SK-N-MC (cell line): ENCODE data around the gene KAT8.

Experiments
- DNase-seq: peaks from one replicate; pipeline ENCODE4 v3.0.0-alpha.2; 2011; ENCODE audit warnings: low read depth, low spot score
- H3K27ac ChIP-seq: fragments of 200-600 bp; sonication (generic); 2 replicates; pipeline ENCODE4 v1.5.1; 2016; ENCODE audit warnings: mixed run types
- H3K36me3 ChIP-seq: fragments of 200-600 bp; sonication (generic); 2 replicates; pipeline ENCODE4 v1.6.1; 2017; ENCODE audit warnings: antibody characterized with exemption, low read length, mixed read lengths; ENCODE audit not compliant: insufficient read depth
- H3K4me3 ChIP-seq: fragments of 200-600 bp; sonication (generic); 2 replicates; pipeline ENCODE4 v1.5.1; 2016
- H3K9ac ChIP-seq: fragments of 200-600 bp; sonication (generic); 2 replicates; pipeline ENCODE4 v1.8.0; 2017; ENCODE audit warnings: mixed run types, mixed read lengths; ENCODE audit not compliant: insufficient read length
- H3K9me3 ChIP-seq: fragments of 200-600 bp; sonication (generic); 2 replicates; pipeline ENCODE4 v1.6.1; 2017; ENCODE audit warnings: low read depth, mild to moderate bottlenecking, antibody characterized with exemption, low read length, moderate library complexity, mixed read lengths
- EZH2 ChIP-seq: fragments of 200-600 bp; sonication (generic); IDR thresholded peaks from one replicate; pipeline ENCODE4 v1.6.1; 2017; ENCODE audit warnings: antibody characterized with exemption
- FOXP2 ChIP-seq: optimal IDR thresholded peaks from 2 replicates; pipeline ENCODE3; 2011; ENCODE audit warnings: mild to moderate bottlenecking, moderate library complexity; ENCODE audit not compliant: insufficient read depth; ENCODE audit errors: extremely low read length, control extremely low read depth
- POLR2AphosphoS5 ChIP-seq: IDR thresholded peaks from 2 replicates; pipeline ENCODE4 v1.6.1; 2012; ENCODE audit warnings: mild to moderate bottlenecking, low read depth, low read length, borderline replicate concordance

The KAT8 gene

DNA sequence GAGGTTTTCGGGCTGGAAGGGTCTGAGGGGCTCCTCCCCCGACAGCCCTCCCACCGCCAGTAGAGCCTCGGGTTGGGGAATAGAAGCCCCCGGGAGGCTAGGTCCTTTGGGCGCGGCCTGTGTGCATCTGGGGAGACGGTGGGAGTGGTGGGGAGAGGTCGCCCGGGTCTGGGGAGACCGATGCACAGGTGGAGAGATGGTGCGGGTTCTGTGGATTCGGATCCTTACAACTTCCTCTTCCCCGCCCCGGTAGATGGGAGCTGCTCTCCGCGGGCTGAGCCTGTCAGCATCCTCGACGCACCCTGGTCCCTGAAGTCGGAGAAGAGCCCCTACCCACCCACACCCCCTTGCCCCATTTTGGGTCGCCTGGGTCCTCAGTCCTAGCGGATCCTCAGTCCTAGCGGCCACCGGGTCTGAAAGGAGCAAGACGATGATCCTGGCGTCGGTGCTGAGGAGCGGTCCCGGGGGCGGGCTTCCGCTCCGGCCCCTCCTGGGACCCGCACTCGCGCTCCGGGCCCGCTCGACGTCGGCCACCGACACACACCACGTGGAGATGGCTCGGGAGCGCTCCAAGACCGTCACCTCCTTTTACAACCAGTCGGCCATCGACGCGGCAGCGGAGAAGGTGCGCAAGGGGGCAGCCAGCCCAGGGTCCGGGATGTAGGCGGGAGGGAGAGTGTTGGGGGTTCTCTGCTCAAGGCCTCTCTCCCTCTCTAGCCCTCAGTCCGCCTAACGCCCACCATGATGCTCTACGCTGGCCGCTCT is 8.5 kb upstream of the KAT8 start:
- no peak overlapping the region for H3K27ac ChIP-seq
- DNase-seq, result no peak

DNA sequence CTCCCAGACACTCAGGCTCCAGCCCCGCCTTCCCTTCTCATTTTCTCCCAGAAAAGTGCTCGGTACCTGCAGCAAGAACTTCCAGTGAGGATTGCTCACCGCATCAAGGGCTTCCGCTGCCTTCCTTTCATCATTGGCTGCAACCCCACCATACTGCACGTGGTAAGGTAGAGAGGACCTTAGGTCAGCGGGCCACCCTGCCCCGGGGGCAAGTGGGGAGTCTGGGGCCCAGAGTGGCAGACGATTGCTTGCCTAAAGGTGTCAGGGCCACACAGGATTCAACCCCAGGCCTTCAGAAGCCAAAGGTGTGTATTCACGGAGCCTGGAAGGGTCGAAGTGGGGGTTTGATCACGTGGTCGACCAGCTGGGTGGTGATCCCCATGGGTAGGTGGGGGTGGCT is 7.8 kb upstream of the KAT8 start:
- Histone ChIP-seq H3K36me3 (peaks cover 27% of the 10 kb centered on the region; the same call in 1 of the 2 replicates), H3K9ac (no peak overlapping the region), H3K9me3 (no peaks in the 10 kb centered on the region), H3K4me3 (no peak overlapping the region), H3K27ac (no peak overlapping the region)
- DNase-seq, result no peak
- TF ChIP-seq EZH2 (no peak), POLR2AphosphoS5 (no peak), FOXP2 (no peak)

More for the DNA sequence above, 8.5 kb upstream of the KAT8 start:
- H3K36me3 ChIP-seq, result peaks cover 27% of the 10 kb centered on the region; the same call in 1 of the 2 replicates
- peak overlapping the region; percentile 81 for H3K9ac ChIP-seq
- peak overlapping the region; percentile 95 for H3K4me3 ChIP-seq
- TF ChIP-seq FOXP2, result no peak
- TF ChIP-seq EZH2, result no peak
- no peak for TF ChIP-seq POLR2AphosphoS5
- no peaks in the 10 kb centered on the region for H3K9me3 ChIP-seq

DNA sequence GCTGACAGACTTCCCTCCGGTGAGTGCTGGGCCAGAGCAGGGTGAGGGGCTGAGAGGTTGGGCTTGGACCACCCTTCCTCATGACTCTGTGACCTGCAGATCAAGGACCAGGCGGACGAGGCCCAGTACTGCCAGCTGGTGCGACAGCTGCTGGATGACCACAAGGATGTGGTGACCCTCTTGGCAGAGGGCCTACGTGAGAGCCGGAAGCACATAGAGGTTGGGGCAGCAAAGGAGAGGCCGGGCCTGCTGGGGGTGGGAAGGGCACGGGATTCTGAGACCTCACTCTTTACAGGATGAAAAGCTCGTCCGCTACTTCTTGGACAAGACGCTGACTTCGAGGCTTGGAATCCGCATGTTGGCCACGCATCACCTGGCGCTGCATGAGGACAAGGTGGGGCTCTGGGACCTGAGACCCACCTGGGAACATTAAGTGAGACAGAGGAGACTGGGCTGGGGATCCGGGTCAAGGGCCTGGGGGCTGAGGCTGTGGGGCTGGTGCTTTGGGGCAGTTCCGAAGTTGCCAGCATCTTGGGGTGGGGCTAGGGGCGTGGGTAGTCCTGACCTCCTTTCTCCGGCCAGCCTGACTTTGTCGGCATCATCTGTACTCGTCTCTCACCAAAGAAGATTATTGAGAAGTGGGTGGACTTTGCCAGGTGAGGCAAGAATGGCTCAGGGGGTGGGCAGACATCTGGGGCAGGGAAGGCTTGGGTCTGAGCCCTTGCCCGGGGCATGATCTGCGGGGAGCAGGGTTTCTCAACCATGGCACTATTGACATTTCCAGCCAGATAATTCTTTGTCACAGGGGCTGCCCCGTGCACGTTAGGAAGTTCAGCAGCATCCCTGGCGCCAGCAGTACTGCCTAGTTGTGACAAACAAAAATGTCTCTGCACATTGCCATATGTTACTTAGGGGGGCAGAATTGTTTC is 7.1 kb upstream of the KAT8 start:
- H3K4me3 ChIP-seq, result no peak overlapping the region
- no peak overlapping the region for H3K9ac ChIP-seq
- H3K9me3 ChIP-seq, result no peaks in the 10 kb centered on the region
- TF ChIP-seq POLR2AphosphoS5 (no peak), EZH2 (no peak), FOXP2 (no peak)
- H3K27ac ChIP-seq, result no peak overlapping the region
- no peak for DNase-seq
- H3K36me3 ChIP-seq, result peaks cover 27% of the 10 kb centered on the region; the same call in 1 of the 2 replicates

DNA sequence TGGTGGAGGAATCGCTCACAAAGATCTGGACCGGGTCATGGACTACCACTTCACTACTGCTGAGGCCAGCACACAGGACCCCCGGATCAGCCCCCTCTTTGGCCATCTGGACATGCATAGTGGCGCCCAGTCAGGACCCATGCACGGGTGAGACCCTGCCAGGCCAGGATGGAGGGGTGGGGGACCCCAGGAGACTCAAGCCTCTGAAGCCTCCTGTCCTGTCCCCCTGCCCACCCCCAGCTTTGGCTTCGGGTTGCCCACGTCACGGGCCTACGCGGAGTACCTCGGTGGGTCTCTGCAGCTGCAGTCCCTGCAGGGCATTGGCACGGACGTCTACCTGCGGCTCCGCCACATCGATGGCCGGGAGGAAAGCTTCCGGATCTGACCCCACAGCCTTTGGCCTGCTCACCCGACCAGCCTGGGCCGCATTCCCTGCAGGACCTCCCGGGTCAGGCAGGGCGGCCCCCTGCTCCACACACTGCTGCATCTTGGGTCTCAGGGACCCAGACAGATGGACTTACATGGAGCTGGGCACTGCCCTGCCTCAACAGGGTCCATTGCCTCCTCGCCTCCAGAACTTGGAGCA is 5.5 kb upstream of the KAT8 start:
- Histone ChIP-seq H3K9me3 (no peaks in the 10 kb centered on the region), H3K4me3 (no peak overlapping the region), H3K9ac (no peak overlapping the region), H3K27ac (no peak overlapping the region), H3K36me3 (peaks cover 27% of the 10 kb centered on the region; the same call in 1 of the 2 replicates)
- no peak for DNase-seq
- TF ChIP-seq FOXP2 (no peak), EZH2 (no peak), POLR2AphosphoS5 (no peak)

- Histone ChIP-seq H3K9ac (no peak overlapping the region), H3K27ac (no peak overlapping the region)
Observed at GRCh38 chr16:31112711-31113110, 4.8 kb upstream of the KAT8 start.

GRCh38 chr16:31113121-31114120 is 4.0 kb upstream of the KAT8 start:
- Histone ChIP-seq H3K9ac (no peak overlapping the region), H3K36me3 (peaks cover 27% of the 10 kb centered on the region; the same call in 1 of the 2 replicates), H3K9me3 (no peaks in the 10 kb centered on the region), H3K27ac (0 out of 2 replicates have a peak overlapping the region, but pooled peaks have one; percentile 21), H3K4me3 (no peak overlapping the region)
- no peak for TF ChIP-seq FOXP2
- no peak for TF ChIP-seq POLR2AphosphoS5
- no peak for TF ChIP-seq EZH2
- DNase-seq, result no peak

More at GRCh38 chr16:31112711-31113110, 4.8 kb upstream of the KAT8 start:
- TF ChIP-seq FOXP2, result no peak
- TF ChIP-seq POLR2AphosphoS5, result no peak
- no peak for TF ChIP-seq EZH2
- no peak overlapping the region for H3K4me3 ChIP-seq
- H3K36me3 ChIP-seq, result peaks cover 27% of the 10 kb centered on the region; the same call in 1 of the 2 replicates
- no peak for DNase-seq
- H3K9me3 ChIP-seq, result no peaks in the 10 kb centered on the region

GRCh38 chr16:31114468-31114867 is 3.0 kb upstream of the KAT8 start:
- Histone ChIP-seq H3K36me3 (peaks cover 33% of the 10 kb centered on the region), H3K4me3 (no peak overlapping the region), H3K9me3 (no peaks in the 10 kb centered on the region), H3K27ac (peak overlapping the region; percentile 42; the same call in 1 of the 2 replicates), H3K9ac (no peak overlapping the region)
- no peak for DNase-seq
- TF ChIP-seq POLR2AphosphoS5 (no peak), EZH2 (no peak), FOXP2 (no peak)
